ENCODE results near the gene RNU2-1. TPM values are rescaled to one million over a fixed set of nuclear protein-coding genes. Genes with fewer than 3 reads are reported as not detected.

The RNU2-1 gene
- total and polyA plus RNA-seq, 2 of the 13 experiments (the other 11 are each of a cell fraction or from before 2014, with no cell fraction given), result not detected

GRCh38 chr17:43211480-43212402, 22.0 kb downstream of the RNU2-1 start, which contains the start of gene TMEM106A (continued):
- TF ChIP-seq ZBED4 (CRISPR knock-in tag; IDR thresholded peaks at IDR 0.05; ENCODE audit: borderline replicate concordance) (no peak), ZGPAT (CRISPR knock-in tag; IDR thresholded peaks at IDR 0.05) (peak; percentile 15; the same call in 1 of the 2 replicates), ARNTL (CRISPR knock-in tag; IDR thresholded peaks at IDR 0.05) (no peak), MLXIP (CRISPR knock-in tag; IDR thresholded peaks at IDR 0.05; ENCODE audit: borderline replicate concordance) (no peak), ZMYM4 (CRISPR knock-in tag; IDR thresholded peaks at IDR 0.05) (no peak), HNF1B (CRISPR knock-in tag; IDR thresholded peaks at IDR 0.05) (peak; percentile 80; the same call in 1 of the 2 replicates), HOXA3 (CRISPR knock-in tag; IDR thresholded peaks at IDR 0.05) (peak; percentile 64; the same call in 1 of the 2 replicates), ZNF550 (CRISPR knock-in tag; IDR thresholded peaks at IDR 0.05; ENCODE audit: borderline replicate concordance) (0 out of 2 replicates have a peak, but pooled peaks have one; percentile 82), ZNF44 (CRISPR knock-in tag; IDR thresholded peaks at IDR 0.05) (no peak), FOXP4 (CRISPR knock-in tag; IDR thresholded peaks at IDR 0.05) (peak; percentile 39), DMTF1 (CRISPR knock-in tag; IDR thresholded peaks at IDR 0.05) (no peak), ZNF737 (CRISPR knock-in tag; IDR thresholded peaks at IDR 0.05; ENCODE audit: borderline replicate concordance) (peak; percentile 48; the same call in 1 of the 2 replicates)
